Coronary artery (tissue), 2 donors: ENCODE data around the gene TELO2.

ENCODE experiments used
- DNase-seq: peaks from one replicate; pipeline ENCODE4 v3.0.0-alpha.2; 2017; ENCODE audit warnings: low spot score
- H3K27ac ChIP-seq, 2 donors: fragments of 200-600 bp; sonication (generic); one replicate each; pipeline ENCODE4 v1.5.1; 2016 to 2019
- H3K4me3 ChIP-seq: fragments of 200-600 bp; sonication (generic); 2 replicates; pipeline ENCODE4 v1.5.1; 2016; ENCODE audit warnings: mild to moderate bottlenecking, moderate library complexity
- TF ChIP-seq, protein P1 (sequence below): fragments of 200-600 bp; sonication (generic); IDR thresholded peaks from one replicate; pipeline ENCODE4 v1.5.1; 2019; ENCODE audit warnings: antibody characterized with exemption

Gene TELO2

DNA sequence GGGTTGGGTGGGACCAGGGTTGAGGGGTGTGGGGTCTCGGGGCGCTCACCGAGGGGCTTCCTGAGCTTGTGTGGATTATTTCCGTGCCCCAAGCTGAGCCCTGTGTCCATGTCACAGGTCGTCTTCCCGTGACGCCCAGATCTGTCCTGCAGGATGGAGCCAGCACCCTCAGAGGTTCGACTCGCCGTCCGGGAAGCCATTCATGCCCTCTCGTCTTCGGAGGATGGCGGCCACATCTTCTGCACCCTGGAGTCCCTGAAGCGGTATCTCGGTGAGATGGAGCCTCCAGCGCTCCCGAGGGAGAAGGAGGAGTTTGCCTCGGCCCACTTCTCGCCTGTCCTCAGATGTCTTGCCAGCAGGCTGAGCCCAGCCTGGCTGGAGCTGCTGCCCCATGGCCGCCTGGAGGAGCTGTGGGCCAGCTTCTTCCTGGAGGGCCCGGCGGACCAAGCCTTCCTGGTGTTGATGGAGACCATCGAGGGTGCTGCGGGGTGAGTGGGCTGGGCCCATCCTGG, 1.0 kb downstream of the TELO2 start:
- TF ChIP-seq, protein P1, sequence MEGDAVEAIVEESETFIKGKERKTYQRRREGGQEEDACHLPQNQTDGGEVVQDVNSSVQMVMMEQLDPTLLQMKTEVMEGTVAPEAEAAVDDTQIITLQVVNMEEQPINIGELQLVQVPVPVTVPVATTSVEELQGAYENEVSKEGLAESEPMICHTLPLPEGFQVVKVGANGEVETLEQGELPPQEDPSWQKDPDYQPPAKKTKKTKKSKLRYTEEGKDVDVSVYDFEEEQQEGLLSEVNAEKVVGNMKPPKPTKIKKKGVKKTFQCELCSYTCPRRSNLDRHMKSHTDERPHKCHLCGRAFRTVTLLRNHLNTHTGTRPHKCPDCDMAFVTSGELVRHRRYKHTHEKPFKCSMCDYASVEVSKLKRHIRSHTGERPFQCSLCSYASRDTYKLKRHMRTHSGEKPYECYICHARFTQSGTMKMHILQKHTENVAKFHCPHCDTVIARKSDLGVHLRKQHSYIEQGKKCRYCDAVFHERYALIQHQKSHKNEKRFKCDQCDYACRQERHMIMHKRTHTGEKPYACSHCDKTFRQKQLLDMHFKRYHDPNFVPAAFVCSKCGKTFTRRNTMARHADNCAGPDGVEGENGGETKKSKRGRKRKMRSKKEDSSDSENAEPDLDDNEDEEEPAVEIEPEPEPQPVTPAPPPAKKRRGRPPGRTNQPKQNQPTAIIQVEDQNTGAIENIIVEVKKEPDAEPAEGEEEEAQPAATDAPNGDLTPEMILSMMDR, result peak; percentile 29
- H3K27ac ChIP-seq, result peak overlapping the region; percentile 79 to 94
- H3K4me3 ChIP-seq, result peak overlapping the region; percentile 94
- peak; percentile 84 for DNase-seq

DNA sequence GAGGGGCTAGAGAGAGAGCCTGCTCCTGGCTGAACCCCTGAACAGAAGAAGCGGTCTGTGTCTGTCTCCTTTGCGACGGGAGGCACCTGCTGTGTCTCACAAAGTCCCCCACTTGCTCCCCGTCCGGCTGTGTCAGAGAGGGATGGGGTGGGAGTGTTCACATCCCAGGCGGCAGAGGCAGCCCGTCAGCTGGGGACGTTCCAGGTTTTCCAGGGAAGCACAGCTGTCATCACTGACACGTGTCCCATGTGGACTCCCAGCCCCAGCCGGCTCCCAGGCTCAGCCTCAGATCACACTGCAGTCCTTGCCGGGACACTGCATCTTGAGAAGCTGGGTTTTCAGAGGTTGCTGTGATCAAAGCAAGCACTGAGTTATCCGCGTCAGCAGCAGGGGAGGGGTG, 1.6 kb downstream of the TELO2 start:
- TF ChIP-seq, protein P1, result no peak
- Histone ChIP-seq H3K27ac (peak overlapping the region in 1 of 2 donors; percentile 94), H3K4me3 (peak overlapping the region; percentile 94)

DNA sequence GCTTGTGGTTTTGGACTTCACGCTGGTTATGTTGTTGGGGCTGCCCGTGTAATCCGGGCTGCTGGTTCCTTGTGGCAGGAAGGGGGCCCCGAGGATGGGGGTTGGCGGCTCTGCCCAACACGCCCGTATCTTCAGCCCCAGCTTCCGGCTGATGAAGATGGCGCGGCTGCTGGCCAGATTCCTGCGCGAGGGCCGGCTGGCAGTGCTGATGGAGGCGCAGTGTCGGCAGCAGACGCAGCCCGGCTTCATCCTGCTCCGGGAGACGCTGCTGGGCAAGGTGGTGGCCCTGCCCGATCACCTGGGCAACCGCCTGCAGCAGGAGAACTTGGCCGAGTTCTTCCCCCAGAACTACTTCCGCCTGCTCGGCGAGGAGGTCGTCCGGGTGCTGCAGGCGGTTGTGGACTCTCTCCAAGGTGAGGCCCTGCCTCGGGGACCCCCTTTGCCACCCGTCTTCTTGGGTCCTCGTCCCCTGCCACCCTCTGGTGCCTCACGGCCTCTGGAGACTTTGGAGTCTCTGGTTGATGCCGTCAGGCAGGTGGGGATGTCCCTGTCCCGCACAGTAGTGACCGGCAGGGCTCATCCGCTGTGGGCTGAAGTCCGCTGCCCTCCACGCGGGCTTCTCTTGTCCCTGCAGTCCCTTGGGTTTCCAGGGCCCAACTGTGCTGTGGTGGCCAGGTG, 2.2 kb downstream of the TELO2 start:
- Histone ChIP-seq H3K4me3 (no peak overlapping the region), H3K27ac (no peak overlapping the region)
- no peak for DNase-seq
- TF ChIP-seq, protein P1, result no peak

More for the DNA sequence above, 1.6 kb downstream of the TELO2 start:
- no peak for DNase-seq

DNA sequence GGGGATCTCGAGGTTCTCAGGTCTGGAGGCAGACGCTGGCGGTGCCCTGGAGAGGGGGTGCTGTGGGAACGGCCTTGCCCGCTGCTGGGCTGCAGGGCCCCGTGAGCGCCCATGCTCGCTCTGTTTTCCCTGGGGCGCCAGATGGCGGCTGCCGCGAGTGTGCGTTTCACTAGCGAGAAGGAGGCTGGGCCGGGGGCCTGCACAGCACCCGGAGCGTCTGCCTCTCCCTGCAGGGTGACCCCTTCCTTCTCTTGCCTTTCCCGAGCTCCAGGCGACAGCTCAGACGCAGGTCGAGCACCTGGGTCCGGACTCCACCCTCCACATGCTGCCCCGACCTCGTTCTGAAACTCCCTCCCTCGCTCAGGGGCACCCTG, 2.7 kb downstream of the TELO2 start:
- DNase-seq, result no peak
- H3K27ac ChIP-seq, result no peak overlapping the region
- no peak overlapping the region for H3K4me3 ChIP-seq
- TF ChIP-seq, protein P1, result no peak

DNA sequence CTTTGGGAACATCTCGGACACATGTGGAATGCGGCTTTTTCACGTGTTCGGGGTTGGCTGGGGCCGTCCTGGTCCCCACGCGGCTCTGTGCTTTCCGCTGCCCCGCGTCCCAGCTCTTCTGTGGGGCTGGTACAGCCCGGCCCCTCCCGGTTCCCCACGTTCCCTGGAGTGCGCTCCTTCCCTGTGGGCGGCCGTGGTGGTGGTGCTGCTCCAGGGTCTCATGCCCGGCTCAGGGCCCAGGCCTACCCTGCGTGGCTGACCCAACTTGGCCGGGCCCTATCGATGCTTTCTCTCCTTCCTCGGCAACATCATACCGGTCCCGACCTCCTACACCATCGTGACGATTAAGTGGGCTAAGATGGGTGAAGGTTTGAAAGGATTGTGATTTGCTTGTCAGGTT, 3.3 kb downstream of the TELO2 start:
- Histone ChIP-seq H3K4me3 (no peak overlapping the region), H3K27ac (no peak overlapping the region)
- no peak for DNase-seq
- TF ChIP-seq, protein P1, result no peak

DNA sequence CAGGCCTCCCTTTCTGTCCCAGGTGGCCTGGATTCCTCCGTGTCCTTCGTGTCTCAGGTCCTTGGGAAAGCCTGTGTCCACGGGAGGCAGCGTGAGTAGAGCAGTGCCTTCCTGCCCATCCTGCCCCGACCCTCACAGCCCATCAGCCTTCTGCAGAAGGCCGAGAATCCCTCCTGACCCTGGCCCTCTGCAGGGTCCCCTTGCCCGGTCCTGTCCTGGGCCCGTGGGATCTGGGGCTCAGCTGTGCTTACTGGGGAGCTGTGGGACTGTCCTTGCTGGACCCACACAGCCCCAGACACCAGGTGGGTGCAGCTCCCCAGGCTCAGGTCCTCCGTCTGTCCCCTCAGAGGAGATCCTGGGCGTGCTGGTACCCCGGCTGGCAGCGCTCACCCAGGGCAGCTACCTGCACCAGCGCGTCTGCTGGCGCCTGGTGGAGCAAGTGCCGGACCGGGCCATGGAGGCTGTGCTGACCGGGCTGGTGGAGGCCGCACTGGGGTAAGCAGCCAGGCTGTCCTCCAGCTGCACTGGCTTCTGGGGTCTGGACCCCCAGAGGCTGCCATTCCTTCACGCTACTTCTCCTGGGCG, 3.9 kb downstream of the TELO2 start:
- Histone ChIP-seq H3K27ac (no peak overlapping the region), H3K4me3 (no peak overlapping the region)
- TF ChIP-seq, protein P1, result no peak
- DNase-seq, result no peak
